Glutamatergic neuron (in vitro differentiated cells): Measurements from ENCODE around the gene NBAS. TPM values are rescaled to one million over a fixed set of nuclear protein-coding genes. Genes with fewer than 3 reads are reported as not detected.
A peak's percentile ranks its signal among the peaks of the same experiment; 100 is the strongest.

ENCODE experiments used
- DNase-seq: peaks from one replicate; pipeline ENCODE4 v3.0.0; 2022
- H3K27ac Mint-ChIP-seq: one replicate; pipeline ENCODE4 v1.8.0; 2020; ENCODE audit warnings: mild to moderate bottlenecking, mixed read lengths, inconsistent platforms; ENCODE audit not compliant: unreplicated experiment
- H3K27me3 Mint-ChIP-seq: one replicate; pipeline ENCODE4 v1.8.0; 2020; ENCODE audit warnings: mild to moderate bottlenecking, moderate library complexity, mixed read lengths, inconsistent platforms; ENCODE audit not compliant: unreplicated experiment
- H3K36me3 Mint-ChIP-seq: one replicate; pipeline ENCODE4 v1.8.0; 2020; ENCODE audit warnings: mild to moderate bottlenecking, mixed read lengths, inconsistent platforms; ENCODE audit not compliant: unreplicated experiment
- H3K4me1 Mint-ChIP-seq: one replicate; pipeline ENCODE4 v1.8.0; 2020; ENCODE audit warnings: mild to moderate bottlenecking, low read depth, mixed read lengths, inconsistent platforms; ENCODE audit not compliant: unreplicated experiment
- H3K4me3 Mint-ChIP-seq: one replicate; pipeline ENCODE4 v1.8.0; 2020; ENCODE audit warnings: mild to moderate bottlenecking, mixed read lengths, inconsistent platforms; ENCODE audit not compliant: unreplicated experiment
- H3K9me3 Mint-ChIP-seq: one replicate; pipeline ENCODE4 v1.8.0; 2020; ENCODE audit warnings: mild to moderate bottlenecking, moderate library complexity, mixed read lengths, inconsistent platforms; ENCODE audit not compliant: unreplicated experiment
- CTCF ChIP-seq: fragments of 200-600 bp; sonication (generic); IDR thresholded peaks from one replicate; pipeline ENCODE4 v1.5.0; 2021; ENCODE audit not compliant: partially characterized antibody, unreplicated experiment
- total RNA-seq: library from RNA; stranded (reverse); fragmentation: NEBNext Ultra II Directional; extraction: Animal tissue kit (Norgen Biotek cat#: 25700); gene quantifications from one replicate; pipeline ENCODE4 v1.2.1, GENCODE V29; 2021; ENCODE audit not compliant: unreplicated experiment

Gene NBAS
- total RNA-seq, 1 donor from 2014 or later: 46.1 TPM

GRCh38 chr2:15596350-15596749, 35.2 kb upstream of the NBAS start:
- peak overlapping the region; percentile 13 for H3K27ac Mint-ChIP-seq
- no peak overlapping the region for H3K4me3 Mint-ChIP-seq

GRCh38 chr2:15595936-15596335, 34.8 kb upstream of the NBAS start:
- DNase-seq: no peak
- peaks cover 15% of the 10 kb centered on the region for H3K9me3 Mint-ChIP-seq
- no peak overlapping the region for H3K4me3 Mint-ChIP-seq
- peaks cover 24% of the 10 kb centered on the region for H3K4me1 Mint-ChIP-seq
- no peaks in the 10 kb centered on the region for H3K36me3 Mint-ChIP-seq
- peaks cover 13% of the 10 kb centered on the region for H3K27me3 Mint-ChIP-seq
- H3K27ac Mint-ChIP-seq: peak overlapping the region; percentile 13
- no peak for TF ChIP-seq CTCF

More at GRCh38 chr2:15596350-15596749, 35.2 kb upstream of the NBAS start:
- H3K27me3 Mint-ChIP-seq: peaks cover 11% of the 10 kb centered on the region
- H3K36me3 Mint-ChIP-seq: no peaks in the 10 kb centered on the region
- no peak for DNase-seq
- peaks cover 23% of the 10 kb centered on the region for H3K4me1 Mint-ChIP-seq
- H3K9me3 Mint-ChIP-seq: peaks cover 15% of the 10 kb centered on the region
- no peak for TF ChIP-seq CTCF

- H3K36me3 Mint-ChIP-seq: no peaks in the 10 kb centered on the region
- no peak for DNase-seq
- no peak for TF ChIP-seq CTCF
- H3K27me3 Mint-ChIP-seq: peaks cover 13% of the 10 kb centered on the region
- peaks cover 15% of the 10 kb centered on the region for H3K9me3 Mint-ChIP-seq
- H3K4me1 Mint-ChIP-seq: peaks cover 23% of the 10 kb centered on the region
- no peak overlapping the region for H3K4me3 Mint-ChIP-seq
- H3K27ac Mint-ChIP-seq: no peak overlapping the region
Observed at GRCh38 chr2:15595342-15595905, 34.3 kb upstream of the NBAS start.

GRCh38 chr2:15594291-15595256, 33.4 kb upstream of the NBAS start:
- DNase-seq: no peak
- no peak for TF ChIP-seq CTCF
- Mint-ChIP-seq H3K4me3 (peak overlapping the region; percentile 96), H3K4me1 (peaks cover 16% of the 10 kb centered on the region), H3K36me3 (no peaks in the 10 kb centered on the region), H3K27me3 (peaks cover 13% of the 10 kb centered on the region), H3K27ac (no peak overlapping the region), H3K9me3 (peaks cover 12% of the 10 kb centered on the region)

- TF ChIP-seq CTCF: no peak
- no peaks in the 10 kb centered on the region for H3K36me3 Mint-ChIP-seq
- DNase-seq: no peak
- peaks cover 17% of the 10 kb centered on the region for H3K4me1 Mint-ChIP-seq
- peak overlapping the region; percentile 96 for H3K4me3 Mint-ChIP-seq
- H3K9me3 Mint-ChIP-seq: peaks cover 12% of the 10 kb centered on the region
- peak overlapping the region; percentile 99 for H3K27ac Mint-ChIP-seq
- H3K27me3 Mint-ChIP-seq: peaks cover 13% of the 10 kb centered on the region
Observed at GRCh38 chr2:15593327-15593705, 32.2 kb upstream of the NBAS start.
